ENCODE results near the gene KIAA1671. TPM values are rescaled to one million over a fixed set of nuclear protein-coding genes. Genes with fewer than 3 reads are reported as not detected.
A peak's percentile ranks its signal among the peaks of the same experiment; 100 is the strongest.

Gene KIAA1671
- total RNA-seq, 4 donors from 2014 or later, result 16.2 to 35.0 (median 21.7) TPM

DNA sequence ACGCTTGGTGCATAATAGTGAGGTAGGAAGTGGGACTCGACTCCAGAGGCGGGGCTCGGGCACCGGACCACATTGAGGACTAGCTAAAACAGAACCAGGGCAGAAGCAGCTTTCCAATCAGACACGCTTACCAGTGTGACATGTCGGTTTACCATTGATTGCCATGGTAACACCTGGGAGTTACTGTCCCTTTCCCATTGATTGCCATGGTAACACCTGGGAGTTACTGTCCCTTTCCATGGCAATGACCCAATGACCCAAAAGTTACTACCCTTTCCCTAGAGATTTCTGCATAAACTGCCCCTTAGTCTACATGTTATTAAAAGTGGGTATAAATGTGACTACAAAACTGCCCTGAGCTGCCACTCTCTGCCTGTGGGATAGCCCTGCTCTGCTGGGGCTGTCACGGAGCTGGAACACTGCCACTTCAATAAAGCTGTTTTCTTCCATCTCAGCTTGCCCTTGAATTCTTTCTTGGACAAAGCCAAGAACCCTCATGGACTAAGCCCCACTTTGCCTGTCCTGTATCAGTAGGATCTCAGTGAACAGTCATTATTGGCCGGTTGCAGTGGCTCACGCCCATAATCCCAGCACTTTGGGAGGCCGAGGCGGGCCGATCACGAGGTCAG lies 169.7 kb downstream of the KIAA1671 start:
- intact Hi-C loops (cut with DNase I; ENCODE audit: low total_unique reads), result no loop called here
- H3K4me1 ChIP-seq, result peaks cover 22 to 50% of the 10 kb centered on the region in 2 donors
- peak overlapping the region in 2 of 4 donors; percentile 20 to 96 for H3K27ac ChIP-seq
- TF ChIP-seq, protein P1, sequence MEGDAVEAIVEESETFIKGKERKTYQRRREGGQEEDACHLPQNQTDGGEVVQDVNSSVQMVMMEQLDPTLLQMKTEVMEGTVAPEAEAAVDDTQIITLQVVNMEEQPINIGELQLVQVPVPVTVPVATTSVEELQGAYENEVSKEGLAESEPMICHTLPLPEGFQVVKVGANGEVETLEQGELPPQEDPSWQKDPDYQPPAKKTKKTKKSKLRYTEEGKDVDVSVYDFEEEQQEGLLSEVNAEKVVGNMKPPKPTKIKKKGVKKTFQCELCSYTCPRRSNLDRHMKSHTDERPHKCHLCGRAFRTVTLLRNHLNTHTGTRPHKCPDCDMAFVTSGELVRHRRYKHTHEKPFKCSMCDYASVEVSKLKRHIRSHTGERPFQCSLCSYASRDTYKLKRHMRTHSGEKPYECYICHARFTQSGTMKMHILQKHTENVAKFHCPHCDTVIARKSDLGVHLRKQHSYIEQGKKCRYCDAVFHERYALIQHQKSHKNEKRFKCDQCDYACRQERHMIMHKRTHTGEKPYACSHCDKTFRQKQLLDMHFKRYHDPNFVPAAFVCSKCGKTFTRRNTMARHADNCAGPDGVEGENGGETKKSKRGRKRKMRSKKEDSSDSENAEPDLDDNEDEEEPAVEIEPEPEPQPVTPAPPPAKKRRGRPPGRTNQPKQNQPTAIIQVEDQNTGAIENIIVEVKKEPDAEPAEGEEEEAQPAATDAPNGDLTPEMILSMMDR (IDR thresholded peaks at IDR 0.05 in 4 of 5, conservative IDR thresholded peaks at IDR 0.05 in 1 of 5), result no peak
- no peak for TF ChIP-seq POLR2A (IDR thresholded peaks at IDR 0.05)
- H3K27me3 ChIP-seq, result no peaks in the 10 kb centered on the region
- no peaks in the 10 kb centered on the region for H3K9me3 ChIP-seq
- DNase-seq (no peak), ATAC-seq (no peak)
- peaks cover 0 to 5% of the 10 kb centered on the region in 2 donors for H3K36me3 ChIP-seq
- no peak overlapping the region for H3K4me3 ChIP-seq
- in situ Hi-C loops (cut with MboI; ENCODE audit: low sequenced_read_pairs in 4 of 4), result no loop called here

DNA sequence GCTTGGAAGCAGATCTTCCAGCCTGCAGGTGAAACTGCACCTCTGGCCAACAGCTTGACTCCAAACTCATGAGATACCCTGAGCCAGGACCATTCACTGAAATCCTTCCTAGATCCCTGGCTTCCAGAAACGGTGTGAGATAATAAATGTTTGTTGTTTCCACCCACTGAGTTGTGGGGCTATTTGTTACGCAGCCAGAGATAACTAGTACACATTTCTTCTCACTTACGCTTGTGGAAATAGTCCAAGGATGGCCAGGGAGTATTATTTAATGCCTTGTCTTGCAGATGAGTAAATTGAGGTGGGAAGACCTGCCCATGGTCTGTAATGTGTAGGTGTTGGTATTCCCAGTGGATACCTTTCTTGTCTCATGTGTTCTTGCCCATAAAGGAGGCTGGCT lies 171.2 kb downstream of the KIAA1671 start:
- intact Hi-C loops (cut with DNase I; ENCODE audit: low total_unique reads) (no loop called here), in situ Hi-C loops (cut with MboI; ENCODE audit: low sequenced_read_pairs in 4 of 4) (no loop called here)
- peak overlapping the region in 3 of 4 donors; percentile 4 to 49 (median 31) for H3K27ac ChIP-seq
- DNase-seq (no peak), ATAC-seq (no peak)
- no peak for TF ChIP-seq POLR2A (IDR thresholded peaks at IDR 0.05)
- TF ChIP-seq, protein P1 (IDR thresholded peaks at IDR 0.05 in 4 of 5, conservative IDR thresholded peaks at IDR 0.05 in 1 of 5), result no peak
- peaks cover 31 to 64% of the 10 kb centered on the region in 2 donors for H3K4me1 ChIP-seq
- no peaks in the 10 kb centered on the region for H3K27me3 ChIP-seq
- no peaks in the 10 kb centered on the region for H3K36me3 ChIP-seq
- no peak overlapping the region for H3K4me3 ChIP-seq
- no peaks in the 10 kb centered on the region for H3K9me3 ChIP-seq

DNA sequence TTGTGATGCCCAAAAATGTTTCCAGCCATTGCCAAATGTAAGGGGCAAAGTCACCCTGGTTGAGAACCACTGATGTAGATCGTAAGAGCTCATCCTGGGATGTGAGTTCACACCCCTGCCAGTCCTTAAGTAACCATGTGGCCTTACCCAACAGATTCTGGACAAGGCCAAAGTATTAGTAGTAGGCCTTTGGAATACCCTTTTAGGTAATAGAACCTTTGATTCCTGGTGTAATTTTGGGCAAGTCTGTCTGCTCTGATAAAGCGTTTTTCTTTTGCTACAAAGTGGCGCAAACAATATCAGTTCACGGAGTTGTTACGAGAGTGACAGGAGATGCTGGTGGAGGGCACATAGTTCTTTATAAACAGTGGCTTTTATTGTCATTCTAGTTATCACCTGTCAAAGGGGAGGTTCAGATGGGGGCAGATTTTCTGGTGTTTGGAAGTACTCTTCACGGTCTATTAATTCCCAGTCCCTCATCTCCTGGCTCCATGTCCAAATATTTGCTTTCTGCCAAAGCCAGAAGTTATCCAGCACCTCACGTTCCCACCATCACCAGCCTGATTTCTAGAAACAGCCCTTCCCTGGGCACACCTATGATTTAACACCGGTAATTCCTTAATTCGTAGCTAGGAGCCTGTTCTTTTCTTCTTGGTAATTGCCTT lies 173.3 kb downstream of the KIAA1671 start:
- H3K27me3 ChIP-seq, result no peaks in the 10 kb centered on the region
- H3K4me1 ChIP-seq, result peaks cover 20 to 61% of the 10 kb centered on the region in 2 donors
- in situ Hi-C loops (cut with MboI; ENCODE audit: low sequenced_read_pairs in 4 of 4), result no loop called here
- DNase-seq, result no peak
- no peaks in the 10 kb centered on the region for H3K9me3 ChIP-seq
- intact Hi-C loops (cut with DNase I; ENCODE audit: low total_unique reads), result no loop called here
- no peak for ATAC-seq
- H3K4me3 ChIP-seq, result no peak overlapping the region
- no peak for TF ChIP-seq POLR2A (IDR thresholded peaks at IDR 0.05)
- TF ChIP-seq, protein P1 (IDR thresholded peaks at IDR 0.05 in 4 of 5, conservative IDR thresholded peaks at IDR 0.05 in 1 of 5), result no peak
- no peaks in the 10 kb centered on the region for H3K36me3 ChIP-seq
- H3K27ac ChIP-seq, result peak overlapping the region; percentile 33 to 57 (median 50)

DNA sequence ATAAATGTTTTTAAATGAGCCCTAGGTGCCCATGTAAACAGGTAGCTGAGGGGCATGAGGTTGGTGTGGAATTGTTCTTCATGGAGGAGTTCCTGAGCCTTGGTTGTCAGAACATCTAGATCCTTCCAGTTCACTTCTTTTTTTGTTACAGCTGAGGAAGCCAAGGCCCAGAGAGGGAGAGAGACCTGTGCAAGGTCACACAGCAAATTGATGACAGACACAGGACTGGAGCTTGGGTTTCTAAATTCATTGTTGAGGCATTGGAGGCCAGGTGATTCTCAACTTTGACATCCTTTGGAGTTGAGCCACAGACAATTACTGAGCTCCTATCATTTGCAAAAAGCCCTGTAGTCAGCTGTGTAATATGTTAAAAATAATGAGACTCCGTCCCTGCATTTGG lies 174.0 kb downstream of the KIAA1671 start:
- no peaks in the 10 kb centered on the region for H3K27me3 ChIP-seq
- in situ Hi-C loops (cut with MboI; ENCODE audit: low sequenced_read_pairs in 4 of 4), result no loop called here
- intact Hi-C loops (cut with DNase I; ENCODE audit: low total_unique reads), result no loop called here
- no peak for ATAC-seq
- no peaks in the 10 kb centered on the region for H3K36me3 ChIP-seq
- H3K9me3 ChIP-seq, result no peaks in the 10 kb centered on the region
- no peak for DNase-seq
- no peak for TF ChIP-seq POLR2A (IDR thresholded peaks at IDR 0.05)
- TF ChIP-seq, protein P1 (IDR thresholded peaks at IDR 0.05 in 4 of 5, conservative IDR thresholded peaks at IDR 0.05 in 1 of 5), result no peak
- H3K27ac ChIP-seq, result peak overlapping the region; percentile 33 to 57 (median 50)
- H3K4me3 ChIP-seq, result no peak overlapping the region
- peaks cover 27 to 63% of the 10 kb centered on the region in 2 donors for H3K4me1 ChIP-seq
